OCI-M2 (cell line): ENCODE data around the gene DAPK2.

Source experiments
- DNase-seq: peaks from one replicate; lab custom pipeline; 2025; ENCODE audit not compliant: unreplicated experiment; lab: John Stamatoyannopoulos, UW

DAPK2 gene

DNA sequence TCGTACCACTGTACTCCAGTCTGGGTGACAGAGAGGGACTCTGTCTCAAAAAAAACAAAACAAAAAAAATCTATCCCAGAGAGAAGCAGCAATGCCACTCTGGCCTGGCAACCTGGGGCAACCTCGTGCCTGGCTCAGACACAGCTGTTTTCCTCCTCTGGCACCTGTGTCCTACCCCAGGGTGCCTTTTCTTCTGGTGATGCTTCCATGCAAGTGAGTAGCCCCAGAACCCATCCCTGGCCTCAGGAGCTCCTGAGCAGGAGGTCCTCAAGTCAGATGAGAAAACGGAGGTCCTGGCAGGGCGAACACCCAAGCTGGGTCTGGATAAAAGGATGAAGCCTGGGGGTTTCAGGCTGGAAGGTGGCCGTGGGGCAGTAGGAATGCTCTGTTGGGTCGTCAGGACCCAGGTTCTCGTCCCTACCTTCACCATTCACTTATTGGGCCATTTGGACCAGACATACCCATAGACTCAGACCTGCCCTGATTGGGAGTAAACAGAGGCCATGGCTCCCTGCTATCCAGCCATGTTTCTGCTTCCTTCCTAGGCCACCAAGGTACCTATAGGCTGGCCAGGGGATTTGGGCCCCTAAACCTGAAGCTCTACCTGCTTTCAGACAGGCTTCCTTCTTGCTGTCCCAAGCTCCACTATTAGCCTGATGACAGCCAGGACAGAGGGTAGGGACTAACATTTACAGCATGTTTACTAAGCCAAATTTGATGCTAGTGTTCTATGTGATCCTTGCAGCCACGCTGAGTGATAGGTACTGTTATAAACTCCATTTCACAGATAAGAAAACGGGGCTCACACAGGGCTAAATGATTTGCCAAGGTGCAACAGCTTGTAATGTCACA is 102.2 kb downstream of the DAPK2 start:
- DNase-seq: no peak

DNA sequence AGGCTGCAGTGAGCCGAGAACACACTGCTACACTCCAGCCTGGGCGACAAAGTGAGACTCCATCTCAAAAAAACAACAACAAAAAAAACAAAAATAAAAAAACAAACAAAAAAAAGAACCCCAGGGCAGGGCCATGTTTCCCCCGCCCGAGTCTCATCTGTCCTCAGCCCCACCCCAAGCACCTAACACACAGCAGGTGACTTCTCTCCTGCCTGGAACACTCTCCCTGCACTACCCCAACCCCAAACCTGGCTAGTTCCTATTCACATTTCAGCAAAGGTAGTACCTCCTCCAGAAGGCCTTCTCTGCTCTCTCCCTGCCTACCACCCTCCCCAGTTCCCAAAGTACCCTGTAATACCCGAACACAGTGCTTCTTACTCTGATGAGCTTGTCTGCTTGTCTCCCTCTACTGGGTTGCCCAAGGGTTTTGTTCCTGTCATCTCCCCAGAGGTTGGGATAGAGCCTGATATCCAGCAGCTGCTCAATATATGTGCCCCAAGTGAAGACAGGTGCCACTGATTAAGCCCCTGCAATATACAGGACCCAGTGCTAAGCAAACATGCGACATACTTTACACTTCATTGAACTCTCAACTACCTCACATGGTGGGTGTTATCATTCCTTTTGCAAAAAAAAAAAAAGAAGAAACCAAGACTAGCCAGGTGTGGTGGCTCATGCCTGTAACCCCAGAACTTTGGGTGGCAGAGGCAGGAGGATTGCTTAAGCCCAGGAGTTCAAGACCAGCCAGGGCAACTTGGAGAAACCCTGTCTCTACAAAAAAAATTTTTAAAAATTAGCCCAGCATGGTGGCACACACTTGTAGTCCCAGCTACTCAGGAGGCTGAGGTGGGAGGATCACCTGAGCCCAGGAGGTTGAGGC is 103.6 kb downstream of the DAPK2 start:
- DNase-seq: no peak

DNA sequence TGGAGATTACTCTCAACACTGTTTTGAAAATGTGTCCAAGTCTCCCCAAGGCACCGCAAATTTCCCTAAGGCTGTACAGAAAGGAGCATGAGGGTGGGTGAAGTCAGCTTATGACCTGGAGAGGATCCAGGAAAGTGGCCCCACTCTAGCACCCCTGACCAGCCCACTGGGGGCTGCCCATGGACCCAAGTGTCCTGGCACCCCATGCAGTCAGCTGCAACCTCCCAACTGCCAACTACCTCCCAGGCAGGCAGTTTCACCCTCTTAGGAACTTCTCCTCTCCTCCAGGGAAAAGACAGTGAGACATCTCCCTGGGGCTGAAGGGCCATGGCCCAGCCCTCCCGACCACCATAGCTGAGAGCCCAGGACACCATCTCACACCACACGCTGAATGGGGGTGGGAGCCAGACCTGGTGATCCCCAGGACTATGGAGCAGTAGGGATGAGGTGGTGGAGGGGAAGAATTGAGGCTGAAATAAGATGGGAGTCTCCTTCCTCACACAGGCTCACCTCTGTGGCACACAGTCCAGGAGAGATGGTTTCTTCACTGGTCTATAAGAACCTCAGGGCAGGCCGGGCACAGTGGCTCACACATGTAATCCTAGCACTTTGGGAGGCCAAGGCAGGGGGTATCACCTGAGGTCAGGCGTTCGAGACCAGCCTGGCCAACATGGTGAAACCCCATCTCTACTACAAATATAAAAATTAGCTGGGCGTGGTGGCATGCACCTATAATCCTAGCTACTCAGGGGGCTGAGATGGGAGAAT is 104.4 kb downstream of the DAPK2 start:
- no peak for DNase-seq

DNA sequence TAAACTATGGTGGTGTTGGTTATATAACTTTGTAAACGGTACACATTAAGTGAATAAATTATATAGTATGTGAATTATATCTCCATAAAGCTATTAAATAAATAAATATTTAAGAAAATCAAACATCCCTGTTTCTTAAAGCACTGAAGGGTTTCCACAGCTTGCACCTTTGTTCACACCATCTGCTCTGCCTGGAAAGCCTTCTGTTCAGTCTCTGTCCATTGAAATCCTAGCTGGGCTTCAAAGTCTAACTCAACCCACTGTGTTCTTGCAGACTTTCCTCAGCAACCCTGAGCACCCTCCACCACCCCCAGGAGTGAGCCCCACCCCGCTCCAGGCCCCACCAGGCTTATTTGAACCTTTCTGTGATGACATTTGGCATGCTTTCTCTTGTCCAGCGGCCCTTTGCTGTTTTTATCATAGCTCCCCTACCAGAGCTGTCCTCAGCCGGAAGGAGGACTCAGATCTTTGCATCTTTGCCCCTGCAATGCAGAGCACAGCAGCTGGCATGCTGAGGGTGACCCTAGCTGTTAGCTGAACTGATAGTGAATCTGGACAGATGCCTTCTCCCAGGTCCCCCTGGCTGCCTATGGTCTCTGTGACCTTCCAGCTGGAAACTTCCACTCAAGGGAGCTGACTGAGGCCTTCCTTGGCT is 105.2 kb downstream of the DAPK2 start:
- DNase-seq: no peak

DNA sequence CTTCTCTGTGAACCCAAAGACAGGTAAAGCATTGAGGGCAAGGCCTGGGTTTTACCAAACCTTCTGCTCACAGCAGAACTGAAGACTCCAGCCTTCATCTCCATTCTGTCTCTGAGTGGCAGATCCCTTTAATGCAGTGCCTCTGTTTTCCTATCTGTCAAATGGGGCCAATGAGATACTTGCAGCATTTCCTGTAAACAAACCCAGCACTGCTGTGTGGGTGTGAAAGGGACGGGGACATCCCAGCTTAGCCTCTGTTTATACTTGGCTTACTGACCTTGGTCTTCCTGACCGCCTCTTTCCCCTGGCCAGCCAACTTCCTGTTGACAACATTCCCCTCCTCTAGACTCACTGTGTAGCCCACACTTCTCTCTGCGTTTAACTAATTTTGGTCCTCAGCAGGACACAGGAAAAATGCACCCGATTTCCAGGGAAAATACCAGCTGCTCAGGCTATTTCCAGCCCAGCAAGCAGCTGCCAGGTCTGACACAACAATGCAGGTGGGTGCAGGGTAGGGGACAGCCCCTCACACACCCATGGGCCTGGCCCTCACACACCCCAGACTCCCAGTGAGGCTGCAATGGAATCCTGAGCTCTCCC is 106.7 kb downstream of the DAPK2 start:
- DNase-seq: no peak

DNA sequence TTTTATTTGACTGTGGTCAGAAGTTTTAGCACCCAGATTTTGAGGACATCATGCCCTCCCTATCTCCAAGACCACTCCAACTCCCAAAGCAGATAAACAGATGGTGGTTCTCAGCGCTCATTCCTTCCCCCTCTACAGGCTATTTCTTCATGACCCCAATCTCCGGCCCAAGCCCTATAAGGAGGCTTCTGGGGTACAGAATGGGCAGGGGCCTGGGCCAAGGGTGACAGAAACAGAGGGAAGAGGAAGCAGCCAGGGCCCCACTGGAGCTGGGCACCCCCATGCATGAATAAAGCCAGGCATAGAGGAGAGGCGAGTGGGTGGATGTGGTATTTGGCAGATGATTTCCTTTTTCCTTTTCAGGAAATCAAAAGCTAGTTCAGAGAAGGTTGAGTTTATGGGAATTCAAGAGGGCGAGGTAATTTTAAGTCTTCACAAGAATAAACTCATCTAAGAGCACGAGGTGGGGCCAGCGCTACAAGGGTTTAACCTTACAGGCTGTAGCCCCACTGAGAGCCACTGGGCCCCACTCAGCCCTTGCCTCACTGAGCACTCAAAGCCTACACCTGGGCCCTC is 107.7 kb downstream of the DAPK2 start:
- no peak for DNase-seq

DNA sequence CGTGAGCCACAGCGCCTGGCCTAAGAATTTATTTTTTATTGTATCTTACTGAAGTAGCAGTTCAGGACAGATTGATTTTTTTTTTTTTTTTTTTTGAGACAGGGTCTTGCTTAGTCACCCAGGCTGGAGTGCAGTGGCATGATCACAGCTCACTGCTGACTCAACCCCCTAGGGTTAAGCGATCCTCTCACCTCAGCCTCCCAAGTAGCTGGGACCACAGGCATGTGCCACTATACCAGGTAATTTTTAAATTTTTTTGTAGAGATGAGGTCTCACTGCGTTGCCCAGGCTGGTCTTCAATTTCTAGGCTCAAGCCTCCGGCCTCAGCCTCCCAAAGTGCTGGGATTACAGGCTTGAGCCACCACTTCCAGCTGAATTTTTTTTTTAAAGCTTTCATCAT is 112.8 kb downstream of the DAPK2 start:
- DNase-seq: no peak

DNA sequence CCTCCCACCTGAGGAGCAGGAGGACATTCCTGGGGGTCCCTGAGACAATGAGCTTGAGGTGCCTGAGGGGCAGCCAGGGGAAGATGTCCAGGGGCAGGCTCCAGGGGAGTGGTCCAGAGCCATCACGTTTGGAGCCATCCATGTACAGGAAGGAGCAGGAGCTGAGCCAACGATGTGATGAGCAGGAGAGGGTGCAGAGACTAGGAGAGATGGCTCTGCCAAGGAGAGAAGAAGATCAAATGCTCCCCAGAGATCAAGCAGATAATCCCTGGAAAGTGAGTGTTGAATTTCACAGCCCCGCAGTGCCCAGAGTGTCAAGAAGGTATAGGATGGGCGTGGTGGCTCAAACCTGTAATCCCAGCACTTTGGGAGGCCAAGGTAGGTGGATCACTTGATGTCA is 114.7 kb downstream of the DAPK2 start:
- no peak for DNase-seq

DNA sequence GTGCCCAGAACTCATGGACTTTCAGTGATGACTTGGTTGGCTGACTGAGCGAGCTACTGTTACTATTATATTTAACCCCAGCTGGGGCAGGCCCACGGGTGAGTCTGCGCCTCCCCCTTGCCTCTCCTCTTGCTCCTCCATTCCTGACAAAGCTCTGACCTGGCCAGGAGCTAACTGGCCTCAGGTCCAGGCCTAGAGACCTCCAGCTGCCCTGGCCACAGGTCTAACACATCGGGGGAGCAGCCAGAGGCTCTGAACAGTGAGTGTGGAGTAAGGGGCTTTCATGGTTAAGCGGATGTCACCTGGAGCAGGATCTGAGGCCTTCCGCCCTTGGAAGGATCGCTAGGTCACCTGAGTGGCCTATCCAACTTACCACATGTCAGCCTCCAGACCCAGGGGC is 116.3 kb downstream of the DAPK2 start:
- DNase-seq: no peak

DNA sequence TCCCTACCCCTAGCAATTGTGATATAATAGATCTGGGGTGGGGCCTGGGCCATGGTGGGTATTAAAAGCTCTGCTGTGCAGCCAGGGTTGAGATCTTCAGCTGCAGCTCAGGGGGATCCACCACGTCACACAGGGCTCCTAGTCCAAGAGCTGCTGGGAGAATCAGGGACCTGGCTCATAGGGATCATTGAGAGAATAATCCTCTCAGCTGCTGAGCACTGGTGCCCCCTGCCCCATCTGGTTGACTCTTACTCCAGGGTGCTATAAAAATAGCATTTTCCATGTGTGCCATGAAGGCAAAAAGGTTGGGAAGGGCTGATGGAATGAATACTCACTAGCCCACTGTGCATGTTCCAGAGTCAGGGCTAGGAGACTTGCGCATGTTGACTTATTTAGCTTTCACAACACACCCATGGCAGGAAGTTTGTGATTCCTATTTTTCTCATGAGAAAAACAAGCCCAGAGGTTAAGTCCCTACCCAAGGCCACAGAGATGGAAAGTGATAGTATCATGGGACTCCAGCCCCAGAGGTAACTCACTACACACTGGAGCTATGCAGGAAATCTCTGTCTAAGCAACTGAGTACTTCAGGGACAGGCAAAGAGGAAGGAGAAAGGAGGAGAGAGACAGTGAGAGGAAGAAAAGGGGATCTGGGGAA is 118.0 kb downstream of the DAPK2 start:
- no peak for DNase-seq

DNA sequence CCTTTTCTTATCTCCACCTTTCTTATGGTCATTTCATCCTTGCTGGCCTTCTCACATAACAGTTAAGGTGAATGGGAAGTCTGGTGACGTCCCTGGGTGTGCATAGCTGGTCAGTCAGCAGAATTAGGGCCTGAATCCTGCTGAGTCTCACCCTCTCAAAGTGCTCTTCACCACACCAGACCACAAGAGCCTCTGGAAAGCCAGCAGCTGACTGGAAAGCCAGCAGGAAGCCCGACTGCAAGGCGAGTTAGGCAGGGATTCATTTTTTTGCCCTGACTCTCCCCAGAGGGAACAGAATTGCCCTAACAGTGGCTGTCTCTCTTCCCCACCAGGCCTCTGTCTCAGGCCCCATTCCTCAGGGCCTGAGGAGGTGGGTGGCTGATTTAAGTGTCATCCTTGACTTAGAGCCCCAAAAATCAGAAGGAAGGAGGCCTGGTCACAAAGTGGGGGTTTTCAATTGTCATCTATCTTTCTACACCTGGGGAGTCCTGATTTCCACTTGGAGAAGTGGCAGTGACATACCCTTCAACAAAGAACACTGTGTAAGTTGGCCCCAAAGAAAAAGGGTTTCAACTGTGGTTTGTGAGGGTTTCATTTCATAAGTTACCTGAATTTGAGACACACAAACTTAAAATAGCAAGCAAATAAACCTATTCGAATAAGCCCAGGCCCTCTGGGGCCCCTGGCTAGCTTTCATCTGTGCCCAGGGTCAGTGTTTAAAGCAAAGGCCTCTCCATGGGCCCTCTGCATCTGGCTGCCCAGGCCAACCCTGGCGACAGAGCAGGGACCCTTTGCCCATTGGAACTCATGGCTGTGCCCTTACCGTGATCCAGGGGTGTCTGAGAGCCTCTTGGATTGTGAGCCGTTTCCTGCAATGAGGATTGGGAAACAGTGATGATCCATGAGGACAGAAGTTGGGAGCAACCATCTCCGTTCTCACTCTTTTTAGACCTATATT is 122.0 kb downstream of the DAPK2 start:
- DNase-seq: no peak

DNA sequence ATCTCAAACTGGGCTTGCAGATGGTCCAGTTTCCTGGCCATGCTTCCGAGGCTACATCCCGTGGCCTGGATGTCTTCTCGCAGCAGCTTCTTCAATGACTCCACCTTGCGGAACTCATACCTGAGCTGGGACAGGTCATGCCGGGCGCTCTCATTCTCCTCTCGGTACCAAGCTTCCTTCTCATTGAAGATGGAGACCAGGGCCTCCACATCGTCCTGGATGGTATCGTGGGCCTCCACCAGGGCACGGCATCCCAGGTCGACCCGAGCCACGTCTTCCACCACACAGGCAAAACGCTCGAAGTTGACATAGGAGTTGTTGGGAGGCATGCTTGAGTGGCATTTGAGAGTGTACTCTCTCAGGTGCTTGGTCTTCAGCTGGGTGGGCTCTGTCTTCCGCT is 123.4 kb downstream of the DAPK2 start:
- DNase-seq: no peak

DNA sequence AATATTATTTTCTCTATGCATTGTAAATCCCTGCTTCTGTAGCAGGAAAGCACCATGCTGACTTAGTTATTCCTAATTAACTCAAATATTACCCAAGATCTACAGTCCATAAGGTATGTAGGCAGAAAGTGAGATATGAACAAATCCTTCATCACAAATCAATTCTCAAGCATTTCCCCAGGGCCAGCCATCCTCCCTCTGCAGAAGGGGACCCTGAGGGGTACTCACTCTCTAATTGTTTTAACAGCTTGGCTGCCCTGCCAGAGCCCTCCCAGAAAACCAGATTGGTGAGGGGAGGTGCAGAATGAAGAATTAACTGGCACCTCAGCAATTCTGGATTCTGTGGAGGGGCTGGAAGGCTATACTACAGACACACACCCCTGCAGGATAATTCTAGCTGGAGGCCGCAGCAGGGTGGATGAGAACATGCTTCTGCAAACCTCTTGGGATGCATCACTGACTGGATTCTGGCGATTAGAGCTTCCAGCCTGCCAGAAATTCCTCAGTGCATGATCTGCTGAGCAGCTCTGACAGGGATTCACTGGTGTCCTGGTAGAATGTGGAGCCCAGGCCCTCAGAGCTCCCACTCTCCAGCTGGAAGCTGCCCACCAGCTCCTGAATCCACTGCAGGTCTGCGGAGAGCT is 123.9 kb downstream of the DAPK2 start:
- DNase-seq: no peak

DNA sequence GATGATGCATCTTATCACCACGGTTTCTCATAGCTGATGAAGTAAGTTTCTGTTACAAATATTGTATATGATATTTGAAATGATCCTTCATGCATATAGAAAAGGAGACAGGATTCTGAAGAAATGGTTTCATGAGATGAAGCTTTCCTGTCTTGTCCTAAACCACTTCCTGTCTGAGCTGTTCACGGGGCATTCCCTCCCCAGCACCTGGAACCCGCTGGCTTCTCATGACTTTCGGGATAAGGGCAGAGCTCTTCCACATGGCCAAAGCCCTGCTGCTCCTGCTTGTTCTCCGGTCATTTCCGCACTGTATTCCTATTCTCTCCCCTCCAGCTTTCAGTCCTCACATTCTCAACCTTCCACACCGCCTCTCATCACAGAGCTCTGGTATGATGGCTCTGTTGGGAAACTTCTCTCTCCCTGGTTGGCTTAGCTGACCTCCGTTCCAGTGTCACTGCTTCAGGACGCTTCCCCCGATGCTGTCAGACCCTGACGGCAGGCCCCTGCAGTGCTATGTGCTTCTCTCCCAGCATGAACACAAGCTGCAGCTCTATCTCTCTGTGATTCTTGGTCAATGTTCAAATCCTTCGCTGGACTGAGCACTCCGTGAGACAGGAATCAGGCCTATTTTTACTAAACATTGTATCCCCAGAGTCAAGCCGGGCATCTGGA is 125.6 kb downstream of the DAPK2 start:
- no peak for DNase-seq

DNA sequence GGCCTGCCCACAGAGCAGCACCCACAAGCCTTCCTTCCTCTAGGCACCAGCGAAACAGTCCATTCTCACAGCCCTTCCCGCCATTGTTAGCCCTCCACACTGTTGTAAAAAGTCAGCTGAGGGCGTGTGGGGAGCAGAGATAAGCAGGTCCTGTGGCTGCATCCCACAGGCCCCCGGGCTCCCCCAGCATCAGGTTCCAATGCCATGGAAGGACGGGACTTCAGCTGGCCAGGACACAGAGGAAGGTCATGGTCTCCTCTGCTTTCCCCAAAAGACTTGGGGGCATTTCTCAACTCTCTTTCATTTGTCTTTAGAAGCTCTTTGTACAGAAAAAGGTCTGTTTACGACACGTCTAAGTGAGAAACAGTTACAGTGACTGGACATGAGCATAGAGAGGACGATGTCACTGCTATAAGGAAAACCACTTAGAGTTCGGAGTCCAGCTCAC is 127.4 kb downstream of the DAPK2 start:
- no peak for DNase-seq

DNA sequence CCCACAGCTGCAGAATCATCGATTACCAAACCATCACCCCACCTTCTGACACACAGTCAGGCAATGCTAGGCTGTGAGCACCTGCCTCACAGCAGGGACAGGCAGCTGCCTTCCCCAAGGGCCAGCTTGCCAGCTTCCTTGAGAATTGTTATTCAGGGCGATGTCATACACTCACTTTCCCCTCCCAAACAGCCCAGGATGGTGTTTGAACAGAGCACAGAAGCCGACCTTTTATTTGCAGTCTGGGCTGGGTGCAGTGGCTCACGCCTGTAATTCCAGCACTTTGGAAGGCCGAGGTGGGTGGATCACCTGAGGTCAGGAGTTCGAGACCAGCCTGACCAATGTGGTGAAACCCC is 128.0 kb downstream of the DAPK2 start:
- DNase-seq: no peak

DNA sequence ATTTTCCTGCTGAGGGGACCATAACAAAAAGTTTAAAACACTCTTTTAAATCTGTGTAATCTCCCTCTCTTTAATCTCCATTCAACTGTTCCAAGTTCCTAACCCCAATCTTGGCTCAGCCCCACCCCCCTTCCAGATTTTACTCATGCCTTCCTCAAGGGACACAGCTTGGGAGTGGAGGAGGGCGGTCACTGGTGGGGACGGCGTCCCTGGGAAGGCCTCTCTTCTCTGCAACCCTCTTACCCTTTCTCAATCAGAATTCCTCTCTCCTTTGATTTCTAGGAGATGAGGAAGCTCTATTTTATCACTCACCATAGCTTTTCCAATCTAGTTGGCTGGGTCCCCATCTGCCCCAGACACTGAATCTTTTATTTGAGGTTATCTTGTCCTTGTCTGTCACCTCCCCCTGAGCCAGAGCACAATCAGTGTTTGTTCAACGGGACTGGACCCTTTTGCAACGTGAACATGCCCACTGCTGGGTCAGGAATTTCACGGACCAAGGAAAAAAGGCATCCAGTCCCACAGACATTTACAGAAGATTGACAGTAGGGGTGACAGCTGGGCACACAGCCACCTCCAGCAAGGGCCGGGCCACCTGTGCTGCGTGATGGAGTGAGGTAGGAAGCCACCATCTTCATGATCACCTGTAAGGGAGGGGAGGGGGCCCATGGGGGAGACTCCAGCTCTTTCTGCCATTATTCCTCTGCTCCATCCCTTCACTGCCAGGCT is 128.5 kb downstream of the DAPK2 start:
- no peak for DNase-seq
